GM23338 (cell line): ENCODE results near the gene ACO1. TPM values are rescaled to one million over a fixed set of nuclear protein-coding genes. Genes with fewer than 3 reads are reported as not detected.

Experiments used
- ATAC-seq: fragments of 200-7000 bp; cut with Tn5 transposase; 3 replicates; pipeline ENCODE4 v1.9.1; 2020
- DNase-seq: peaks from one replicate; pipeline ENCODE4 v3.0.0-alpha.2; 2015; ENCODE audit warnings: low spot score
- H2AFZ ChIP-seq: fragments of 200-600 bp; sonication (generic); 2 replicates; pipeline ENCODE4 v1.8.0; 2016; ENCODE audit warnings: antibody characterized with exemption, mild to moderate bottlenecking, moderate library complexity
- H3F3A ChIP-seq: fragments of 200-600 bp; sonication (generic); replicated peaks from 2 replicates; pipeline ENCODE4 v1.8.0; 2017; ENCODE audit warnings: antibody characterized with exemption, mixed run types, low read depth
- H3K27ac ChIP-seq: fragments of 200-600 bp; sonication (generic); 2 replicates; pipeline ENCODE4 v1.6.1; 2016; ENCODE audit warnings: low read depth
- H3K27me3 ChIP-seq: fragments of 200-600 bp; sonication (generic); 2 replicates; pipeline ENCODE4 v1.8.0; 2016; ENCODE audit warnings: mild to moderate bottlenecking, mixed run types, moderate library complexity; ENCODE audit not compliant: insufficient read depth
- H3K36me3 ChIP-seq: fragments of 200-600 bp; sonication (generic); 2 replicates; pipeline ENCODE4 v1.8.0; 2016; ENCODE audit warnings: mild to moderate bottlenecking; ENCODE audit not compliant: insufficient read depth
- H3K4me1 ChIP-seq: fragments of 200-600 bp; sonication (generic); 2 replicates; pipeline ENCODE4 v1.8.0; 2016; ENCODE audit warnings: mild to moderate bottlenecking, moderate library complexity; ENCODE audit not compliant: insufficient read depth
- H3K4me2 ChIP-seq: fragments of 200-600 bp; sonication (generic); 2 replicates; pipeline ENCODE4 v1.7.1; 2017; ENCODE audit warnings: mixed run types
- H3K4me3 ChIP-seq: fragments of 200-600 bp; sonication (generic); 2 replicates; pipeline ENCODE4 v1.6.1; 2016; ENCODE audit warnings: mixed run types
- H3K79me2 ChIP-seq: fragments of 200-600 bp; sonication (generic); replicated peaks from 2 replicates; pipeline ENCODE4 v1.8.0; 2017; ENCODE audit warnings: mild to moderate bottlenecking; ENCODE audit not compliant: insufficient read depth
- H3K9me2 ChIP-seq: fragments of 200-600 bp; sonication (generic); 2 replicates; pipeline ENCODE4 v1.8.0; 2017; ENCODE audit not compliant: insufficient read depth
- H4K20me1 ChIP-seq: fragments of 200-600 bp; sonication (generic); replicated peaks from 2 replicates; pipeline ENCODE4 v1.8.0; 2017; ENCODE audit warnings: mild to moderate bottlenecking; ENCODE audit not compliant: insufficient read depth
- H3K27ac Mint-ChIP-seq: 2 replicates; pipeline ENCODE4 v1.8.0; 2020; ENCODE audit warnings: inconsistent platforms, mild to moderate bottlenecking, moderate library complexity, mixed read lengths
- H3K27me3 Mint-ChIP-seq: 3 replicates; pipeline ENCODE4 v1.8.0; 2022; ENCODE audit warnings: low read depth, mild to moderate bottlenecking, moderate library complexity, mixed read lengths, inconsistent platforms; ENCODE audit not compliant: insufficient read depth, poor library complexity
- H3K36me3 Mint-ChIP-seq: 3 replicates; pipeline ENCODE4 v1.8.0; 2021; ENCODE audit warnings: low read depth, mild to moderate bottlenecking, inconsistent platforms, moderate library complexity, mixed read lengths
- H3K4me1 Mint-ChIP-seq: 3 replicates; pipeline ENCODE4 v1.8.0; 2020; ENCODE audit warnings: mild to moderate bottlenecking, inconsistent platforms, mixed read lengths
- H3K4me3 Mint-ChIP-seq: 3 replicates; pipeline ENCODE4 v1.8.0; 2021; ENCODE audit warnings: moderate library complexity, mild to moderate bottlenecking, inconsistent platforms, mixed read lengths
- H3K9me3 Mint-ChIP-seq: 3 replicates; pipeline ENCODE4 v1.8.0; 2020; ENCODE audit warnings: moderate library complexity, mild to moderate bottlenecking, inconsistent platforms, mixed read lengths
- CREB1 ChIP-seq: fragments of 250-450 bp; sonication (Bioruptor Pico); IDR thresholded peaks from 2 replicates; pipeline ENCODE4 v1.5.0; 2020; ENCODE audit warnings: low read depth, mild to moderate bottlenecking, moderate library complexity
- CTCF ChIP-seq, 2 experiments: fragments of 200-600 bp in 1 of 2; sonication (generic) in 1 of 2; conservative IDR thresholded peaks; 2 replicates each; pipeline versions ENCODE4 v1.5.1 to v1.6.1; 2016 to 2017; ENCODE audit warnings: antibody characterized with exemption in 2 of 2, low read depth in 2 of 2, mild to moderate bottlenecking in 2 of 2, moderate library complexity in 1 of 2
- ETS1 ChIP-seq: IDR thresholded peaks from 2 replicates; pipeline ENCODE4 v1.6.1; 2016; ENCODE audit warnings: antibody characterized with exemption
- EZH2 ChIP-seq: fragments of 200-600 bp; sonication (generic); IDR thresholded peaks from one replicate; pipeline ENCODE4 v1.8.0; 2017; ENCODE audit warnings: antibody characterized with exemption, mild to moderate bottlenecking, low read depth; ENCODE audit not compliant: unreplicated experiment
- EZH2phosphoT487 ChIP-seq: fragments of 200-600 bp; sonication (generic); IDR thresholded peaks from one replicate; pipeline ENCODE4 v1.8.1; 2018; ENCODE audit warnings: antibody characterized with exemption; ENCODE audit not compliant: unreplicated experiment
- JUNB ChIP-seq: IDR thresholded peaks from one replicate; pipeline ENCODE4 v1.6.1; 2016; ENCODE audit warnings: antibody characterized with exemption; ENCODE audit not compliant: unreplicated experiment
- NANOG ChIP-seq: IDR thresholded peaks from 2 replicates; pipeline ENCODE4 v1.6.1; 2016; ENCODE audit warnings: antibody characterized with exemption, borderline replicate concordance
- POLR2AphosphoS5 ChIP-seq: IDR thresholded peaks from 2 replicates; pipeline ENCODE4 v1.6.1; 2016; ENCODE audit warnings: antibody characterized with exemption, low read depth
- REST ChIP-seq: IDR thresholded peaks from one replicate; pipeline ENCODE4 v1.6.1; 2018; ENCODE audit warnings: antibody characterized with exemption; ENCODE audit not compliant: unreplicated experiment
- STAT1 ChIP-seq: IDR thresholded peaks from one replicate; pipeline ENCODE4 v1.6.1; 2016; ENCODE audit warnings: antibody characterized with exemption; ENCODE audit not compliant: unreplicated experiment
- ZNF114 ChIP-seq: fragments of 250-450 bp; sonication (Bioruptor Pico); IDR thresholded peaks from 2 replicates; pipeline ENCODE4 v1.5.0; 2020; ENCODE audit warnings: mild to moderate bottlenecking, moderate library complexity
- ZNF331 ChIP-seq: fragments of 250-450 bp; sonication (Bioruptor Pico); IDR thresholded peaks from 2 replicates; pipeline ENCODE4 v1.5.0; 2020; ENCODE audit warnings: low read depth, mild to moderate bottlenecking, moderate library complexity
- ZNF462 ChIP-seq: fragments of 250-450 bp; sonication (Bioruptor Pico); IDR thresholded peaks from 2 replicates; pipeline ENCODE4 v1.5.0; 2020; ENCODE audit warnings: mild to moderate bottlenecking, moderate library complexity
- polyA plus RNA-seq: library from polyadenylated mRNA; unstranded; fragments of >200 nt; fragmentation: Nextera tagmentation; extraction: Ambion mirVana; gene quantifications from 2 replicates; pipeline ENCODE4 v1.2.1, GENCODE V29; 2016
- total RNA-seq: library from RNA; depleted of rRNA; stranded (reverse); fragments of >200 nt; shearing (Covaris generic); gene quantifications from 2 replicates; pipeline ENCODE4 v1.2.3, GENCODE V29; 2014

Gene ACO1
- total and polyA plus RNA-seq, 2 experiments from 2014 or later, result 16.6 to 41.0 TPM

- no peak overlapping the region for H3K4me3 ChIP-seq
- H3K27me3 ChIP-seq, result no peaks in the 10 kb centered on the region
- TF ChIP-seq CTCF (conservative IDR thresholded peaks at IDR 0.05; ENCODE audit: low read depth in 2 of 2), result no peak
- no peak for TF ChIP-seq CREB1 (CRISPR knock-in tag)
- no peak for TF ChIP-seq EZH2phosphoT487
- TF ChIP-seq ZNF331 (CRISPR knock-in tag), result no peak
- no peak for TF ChIP-seq REST
- no peak for TF ChIP-seq STAT1
- no peak for TF ChIP-seq ZNF114 (CRISPR knock-in tag)
- no peak for TF ChIP-seq EZH2
- TF ChIP-seq JUNB, result no peak
- TF ChIP-seq NANOG, result no peak
- no peak for TF ChIP-seq POLR2AphosphoS5
- no peak for TF ChIP-seq ETS1
- TF ChIP-seq ZNF462 (CRISPR knock-in tag), result no peak
- Mint-ChIP-seq H3K4me3 (no peak overlapping the region), H3K36me3 (peaks cover 20% of the 10 kb centered on the region), H3K27me3 (peaks cover 3% of the 10 kb centered on the region), H3K9me3 (no peaks in the 10 kb centered on the region), H3K27ac (no peak overlapping the region), H3K4me1 (peaks cover 5% of the 10 kb centered on the region; the same call in 2 of the 3 replicates)
- no peak overlapping the region for H2AFZ ChIP-seq
- ATAC-seq (no peak), DNase-seq (no peak)
- no peak overlapping the region for H3K4me2 ChIP-seq
- H3K79me2 ChIP-seq, result no peaks in the 10 kb centered on the region
- no peaks in the 10 kb centered on the region for H4K20me1 ChIP-seq
- 0 out of 2 replicates have a peak, but pooled peaks cover 5% of the 10 kb centered on the region for H3K4me1 ChIP-seq
- H3K36me3 ChIP-seq, result peaks cover 15% of the 10 kb centered on the region
- no peaks in the 10 kb centered on the region for H3K9me2 ChIP-seq
- H3K27ac ChIP-seq, result no peak overlapping the region
- no peaks in the 10 kb centered on the region for H3F3A ChIP-seq
These were observed 103.5 kb downstream of the ACO1 start for GRCh38 chr9:32487981-32488380.
